Measurements from ENCODE around the gene GBF1. TPM values are rescaled to one million over a fixed set of nuclear protein-coding genes. Genes with fewer than 3 reads are reported as not detected.

Gene GBF1
- total and polyA plus RNA-seq, 11 donors: 15.5 to 70.0 (median 48.2) TPM

GRCh38 chr10:102324061-102324460 lies 78.7 kb downstream of the GBF1 start:
- Histone ChIP-seq H3K4me3 (no peak overlapping the region), H3K36me3 (peaks cover 0 to 11% (median 0%) of the 10 kb centered on the region in 9 donors), H3K27me3 (no peaks in the 10 kb centered on the region), H3K9me3 (no peaks in the 10 kb centered on the region), H3K4me1 (peaks cover 0 to 35% (median 19%) of the 10 kb centered on the region in 12 donors), H3K27ac (no peak overlapping the region)
- intact Hi-C loops (cut with DNase I): no loop called here
- ATAC-seq (no peak), DNase-seq (no peak)
- TF ChIP-seq, protein P1, sequence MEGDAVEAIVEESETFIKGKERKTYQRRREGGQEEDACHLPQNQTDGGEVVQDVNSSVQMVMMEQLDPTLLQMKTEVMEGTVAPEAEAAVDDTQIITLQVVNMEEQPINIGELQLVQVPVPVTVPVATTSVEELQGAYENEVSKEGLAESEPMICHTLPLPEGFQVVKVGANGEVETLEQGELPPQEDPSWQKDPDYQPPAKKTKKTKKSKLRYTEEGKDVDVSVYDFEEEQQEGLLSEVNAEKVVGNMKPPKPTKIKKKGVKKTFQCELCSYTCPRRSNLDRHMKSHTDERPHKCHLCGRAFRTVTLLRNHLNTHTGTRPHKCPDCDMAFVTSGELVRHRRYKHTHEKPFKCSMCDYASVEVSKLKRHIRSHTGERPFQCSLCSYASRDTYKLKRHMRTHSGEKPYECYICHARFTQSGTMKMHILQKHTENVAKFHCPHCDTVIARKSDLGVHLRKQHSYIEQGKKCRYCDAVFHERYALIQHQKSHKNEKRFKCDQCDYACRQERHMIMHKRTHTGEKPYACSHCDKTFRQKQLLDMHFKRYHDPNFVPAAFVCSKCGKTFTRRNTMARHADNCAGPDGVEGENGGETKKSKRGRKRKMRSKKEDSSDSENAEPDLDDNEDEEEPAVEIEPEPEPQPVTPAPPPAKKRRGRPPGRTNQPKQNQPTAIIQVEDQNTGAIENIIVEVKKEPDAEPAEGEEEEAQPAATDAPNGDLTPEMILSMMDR (IDR thresholded peaks at IDR 0.05): no peak
- no peak for TF ChIP-seq POLR2A (IDR thresholded peaks at IDR 0.05)
- 67 to 71% (median 68%) methylated on average over 3 of the region's 3 CpGs for WGBS, 4 donors

DNA sequence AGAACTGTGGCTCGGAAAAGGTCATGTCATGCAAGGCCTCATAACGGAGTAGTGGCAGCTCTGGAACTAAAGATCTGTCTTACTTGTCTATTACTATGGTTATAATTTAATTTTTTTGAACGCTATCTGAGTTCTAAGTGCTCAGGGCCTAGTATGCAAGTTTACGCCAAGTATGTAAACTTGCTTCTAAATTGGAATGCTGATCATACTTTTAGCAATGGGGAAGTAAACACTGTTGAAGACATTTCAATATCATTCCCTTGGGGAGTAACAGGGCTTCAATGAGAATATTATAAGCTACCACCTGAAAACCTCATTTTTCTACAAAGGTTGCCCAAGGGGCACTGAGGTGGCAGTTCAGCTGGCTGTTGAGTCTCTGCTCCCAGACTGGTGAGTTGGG lies 80.7 kb downstream of the GBF1 start:
- WGBS, 4 donors: 81 to 92% (median 86%) methylated on average over 4 of the region's 4 CpGs
- peaks cover 0 to 44% (median 20%) of the 10 kb centered on the region in 12 donors for H3K4me1 ChIP-seq

GRCh38 chr10:102327002-102327401 lies 81.7 kb downstream of the GBF1 start:
- no peaks in the 10 kb centered on the region for H3K9me3 ChIP-seq
- intact Hi-C loops (cut with DNase I): no loop called here
- H3K36me3 ChIP-seq: peaks cover 0 to 3% (median 0%) of the 10 kb centered on the region in 9 donors
- H3K27ac ChIP-seq: peak overlapping the region in 1 of 12 donors; percentile 1
- no peak overlapping the region for H3K4me3 ChIP-seq
- peaks cover 0 to 44% (median 20%) of the 10 kb centered on the region in 12 donors for H3K4me1 ChIP-seq
- 54 to 65% (median 60%) methylated on average over 5 of the region's 5 CpGs for WGBS, 4 donors
- TF ChIP-seq, protein P1 (IDR thresholded peaks at IDR 0.05): no peak
- no peak for TF ChIP-seq POLR2A (IDR thresholded peaks at IDR 0.05)
- ATAC-seq (peak in 1 of 4 donors; percentile 7), DNase-seq (no peak)
- H3K27me3 ChIP-seq: no peaks in the 10 kb centered on the region

More for the DNA sequence above, 80.7 kb downstream of the GBF1 start:
- no peak overlapping the region for H3K4me3 ChIP-seq
- H3K36me3 ChIP-seq: peaks cover 0 to 11% (median 0%) of the 10 kb centered on the region in 9 donors
- H3K9me3 ChIP-seq: no peaks in the 10 kb centered on the region
- H3K27ac ChIP-seq: no peak overlapping the region
- ATAC-seq: no peak
- no peaks in the 10 kb centered on the region for H3K27me3 ChIP-seq
- TF ChIP-seq, protein P1 (IDR thresholded peaks at IDR 0.05): no peak
- TF ChIP-seq POLR2A (IDR thresholded peaks at IDR 0.05): no peak
- DNase-seq: no peak
- intact Hi-C loops (cut with DNase I): no loop called here

GRCh38 chr10:102327641-102328040 lies 82.3 kb downstream of the GBF1 start:
- no peak for TF ChIP-seq POLR2A (IDR thresholded peaks at IDR 0.05)
- TF ChIP-seq, protein P1 (IDR thresholded peaks at IDR 0.05): no peak
- Histone ChIP-seq H3K27me3 (no peaks in the 10 kb centered on the region), H3K4me3 (no peak overlapping the region), H3K4me1 (peaks cover 0 to 44% (median 20%) of the 10 kb centered on the region in 12 donors), H3K36me3 (peaks cover 0 to 5% (median 0%) of the 10 kb centered on the region in 9 donors), H3K9me3 (no peaks in the 10 kb centered on the region), H3K27ac (peak overlapping the region in 1 of 12 donors; percentile 1)
- 57 to 78% (median 69%) methylated on average over 2 of the region's 2 CpGs for WGBS, 4 donors
- DNase-seq (no peak), ATAC-seq (no peak)
- intact Hi-C loops (cut with DNase I): no loop called here
